Left lobe of liver (tissue), 2 donors: ENCODE results near the gene RUVBL2. TPM values are rescaled to one million over a fixed set of nuclear protein-coding genes. Genes with fewer than 3 reads are reported as not detected.

Experiments
- ATAC-seq: fragments of 200-7000 bp; cut with Tn5 transposase; one replicate; pipeline ENCODE4 v1.9.1; 2020; ENCODE audit warnings: mild to moderate bottlenecking, moderate library complexity
- DNase-seq: peaks from one replicate; pipeline ENCODE4 v3.0.0-alpha.2; 2020; ENCODE audit warnings: low spot score
- total RNA-seq: library from RNA; stranded (reverse); gene quantifications from one replicate; pipeline ENCODE4 v1.2.1, GENCODE V29; 2021
- donor health status: DM: no; HTN: no; CAD: no; lungs with moderate emphysema.
- donor health status: DM: no; HTN: yes; CAD: no.

The RUVBL2 gene
- total RNA-seq, 1 donor from 2014 or later: 34.3 TPM

DNA sequence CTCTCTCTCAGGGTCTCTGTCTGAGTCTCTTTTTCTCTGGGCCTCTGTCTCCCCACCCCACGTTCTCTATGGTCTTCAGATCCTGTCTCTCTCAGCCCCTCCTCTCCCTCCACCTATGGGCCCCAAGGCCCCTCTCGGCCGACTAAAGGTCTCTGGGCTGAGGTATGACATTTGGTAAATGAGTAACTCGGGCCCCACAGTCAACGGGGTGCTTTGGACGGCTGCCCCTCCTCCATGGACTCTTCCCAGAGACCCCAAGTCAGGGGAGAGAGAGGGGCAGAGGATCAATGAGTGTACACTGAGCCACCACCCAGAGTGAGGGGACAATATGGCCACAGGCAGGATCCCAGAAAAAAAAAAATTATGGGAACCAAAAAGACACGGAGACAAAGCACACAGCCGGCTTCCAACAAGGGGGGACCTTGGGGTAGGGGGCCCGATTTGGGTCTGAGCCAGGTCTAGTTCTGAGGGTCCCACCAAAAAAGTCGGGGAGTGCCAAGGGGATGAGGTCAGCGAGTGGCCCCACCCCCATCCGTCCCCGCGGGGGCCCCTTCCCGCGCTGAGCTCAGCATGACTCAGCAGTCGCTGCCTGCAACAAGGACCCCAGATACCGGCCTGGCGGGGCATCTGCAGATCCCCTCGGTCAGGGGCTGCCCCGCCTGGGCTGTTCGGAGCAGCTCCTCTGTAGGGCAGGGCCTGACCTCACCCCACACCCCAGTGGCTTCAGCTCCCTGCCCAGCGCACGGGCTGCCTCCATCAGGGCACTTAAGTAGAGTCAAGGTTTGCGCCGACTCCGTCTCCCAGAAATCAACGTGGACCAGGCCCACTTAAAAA lies 30.1 kb upstream of the RUVBL2 start:
- DNase-seq: peak; percentile 87
- ATAC-seq: peak; percentile 43

DNA sequence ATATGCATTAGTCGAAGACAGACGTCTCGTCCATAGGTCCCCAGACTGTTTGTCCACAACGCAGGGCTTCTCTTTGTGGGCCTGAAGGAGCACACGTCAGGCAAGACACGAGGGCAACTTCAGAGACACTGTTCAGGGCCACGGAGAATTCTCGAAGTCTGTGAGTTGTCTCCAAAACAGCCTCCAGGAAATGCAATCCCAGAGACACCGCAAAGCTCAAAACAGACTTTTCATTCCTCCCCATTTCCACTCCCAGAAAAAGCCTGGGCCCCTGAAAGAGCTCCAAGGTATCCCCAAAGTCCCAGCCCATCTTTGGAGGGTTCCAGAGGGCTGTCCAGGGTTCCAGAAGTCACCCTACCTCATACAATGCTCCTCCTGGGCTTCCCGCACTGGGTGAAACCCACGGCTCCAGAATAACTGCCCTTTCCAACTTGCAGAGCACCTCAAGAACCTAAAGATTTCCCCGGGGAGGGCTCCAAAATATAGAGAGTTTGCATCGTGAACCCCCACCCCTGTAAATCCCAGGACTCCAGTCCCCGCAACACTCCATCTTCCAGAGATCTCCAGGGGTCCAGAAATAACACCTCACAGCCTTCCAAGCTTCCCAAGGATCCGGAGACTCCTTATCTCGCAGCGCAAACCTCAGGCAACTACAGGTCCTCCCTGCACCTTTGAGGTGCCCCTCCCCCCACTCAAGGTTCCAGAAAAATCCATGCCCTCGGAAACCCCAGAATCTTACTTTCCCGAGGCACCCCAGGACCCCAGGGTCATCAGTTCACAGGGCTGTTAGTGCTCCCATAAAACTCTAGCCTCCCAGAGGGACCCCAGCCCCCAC lies 29.3 kb upstream of the RUVBL2 start:
- ATAC-seq (peak; percentile 3), DNase-seq (no peak)

DNA sequence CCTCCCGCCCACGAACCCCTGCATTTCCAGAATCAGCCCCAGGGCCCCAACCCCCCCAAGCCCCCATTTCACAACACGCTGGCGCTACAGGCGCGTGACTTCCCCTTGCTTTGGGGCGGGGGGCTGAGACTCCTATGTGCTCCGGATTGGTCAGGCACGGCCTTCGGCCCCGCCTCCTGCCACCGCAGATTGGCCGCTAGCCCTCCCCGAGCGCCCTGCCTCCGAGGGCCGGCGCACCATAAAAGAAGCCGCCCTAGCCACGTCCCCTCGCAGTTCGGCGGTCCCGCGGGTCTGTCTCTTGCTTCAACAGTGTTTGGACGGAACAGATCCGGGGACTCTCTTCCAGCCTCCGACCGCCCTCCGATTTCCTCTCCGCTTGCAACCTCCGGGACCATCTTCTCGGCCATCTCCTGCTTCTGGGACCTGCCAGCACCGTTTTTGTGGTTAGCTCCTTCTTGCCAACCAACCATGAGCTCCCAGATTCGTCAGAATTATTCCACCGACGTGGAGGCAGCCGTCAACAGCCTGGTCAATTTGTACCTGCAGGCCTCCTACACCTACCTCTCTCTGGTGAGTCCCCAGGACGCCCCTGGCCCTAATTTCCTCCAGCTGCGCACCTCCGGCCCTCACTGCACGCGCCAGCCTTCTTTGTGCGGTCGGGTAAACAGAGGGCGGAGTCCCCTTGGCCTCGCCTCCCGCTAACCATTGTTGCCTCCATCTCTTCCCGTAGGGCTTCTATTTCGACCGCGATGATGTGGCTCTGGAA lies 28.5 kb upstream of the RUVBL2 start, which contains the start of gene FTL:
Gene FTL, plus strand, starts transcription at position 270 of the 766 bp plus-strand sequence. Its CDS starts 199 bp downstream, at position 469.
- peak; percentile 61 for ATAC-seq
- DNase-seq: peak; percentile 99

DNA sequence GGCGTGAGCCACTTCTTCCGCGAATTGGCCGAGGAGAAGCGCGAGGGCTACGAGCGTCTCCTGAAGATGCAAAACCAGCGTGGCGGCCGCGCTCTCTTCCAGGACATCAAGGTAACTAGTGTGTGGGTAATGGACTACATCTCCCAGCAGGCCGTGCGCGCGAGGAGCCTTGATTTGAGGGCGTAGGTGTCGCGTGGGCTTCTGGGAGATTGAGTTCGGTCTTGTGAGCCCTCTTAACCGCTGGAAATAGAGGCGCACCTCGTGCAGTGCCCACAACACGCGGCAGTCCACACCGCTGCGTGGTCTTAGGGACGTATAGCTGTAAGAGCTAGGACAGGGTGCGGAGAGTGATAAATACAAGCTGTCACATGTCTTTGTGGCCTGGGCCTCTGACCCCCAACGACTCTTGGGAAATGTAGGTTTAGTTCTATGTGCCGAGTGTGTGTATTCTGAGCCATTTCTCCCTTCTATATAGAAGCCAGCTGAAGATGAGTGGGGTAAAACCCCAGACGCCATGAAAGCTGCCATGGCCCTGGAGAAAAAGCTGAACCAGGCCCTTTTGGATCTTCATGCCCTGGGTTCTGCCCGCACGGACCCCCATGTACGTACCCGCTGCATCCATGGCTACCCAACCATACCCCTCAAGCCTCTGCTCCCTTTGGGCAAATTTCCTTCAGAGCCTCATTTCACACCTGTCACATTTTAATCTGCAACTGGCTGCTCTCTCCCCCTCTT lies 27.7 kb upstream of the RUVBL2 start:
- DNase-seq (peak; percentile 76), ATAC-seq (peak; percentile 2)

DNA sequence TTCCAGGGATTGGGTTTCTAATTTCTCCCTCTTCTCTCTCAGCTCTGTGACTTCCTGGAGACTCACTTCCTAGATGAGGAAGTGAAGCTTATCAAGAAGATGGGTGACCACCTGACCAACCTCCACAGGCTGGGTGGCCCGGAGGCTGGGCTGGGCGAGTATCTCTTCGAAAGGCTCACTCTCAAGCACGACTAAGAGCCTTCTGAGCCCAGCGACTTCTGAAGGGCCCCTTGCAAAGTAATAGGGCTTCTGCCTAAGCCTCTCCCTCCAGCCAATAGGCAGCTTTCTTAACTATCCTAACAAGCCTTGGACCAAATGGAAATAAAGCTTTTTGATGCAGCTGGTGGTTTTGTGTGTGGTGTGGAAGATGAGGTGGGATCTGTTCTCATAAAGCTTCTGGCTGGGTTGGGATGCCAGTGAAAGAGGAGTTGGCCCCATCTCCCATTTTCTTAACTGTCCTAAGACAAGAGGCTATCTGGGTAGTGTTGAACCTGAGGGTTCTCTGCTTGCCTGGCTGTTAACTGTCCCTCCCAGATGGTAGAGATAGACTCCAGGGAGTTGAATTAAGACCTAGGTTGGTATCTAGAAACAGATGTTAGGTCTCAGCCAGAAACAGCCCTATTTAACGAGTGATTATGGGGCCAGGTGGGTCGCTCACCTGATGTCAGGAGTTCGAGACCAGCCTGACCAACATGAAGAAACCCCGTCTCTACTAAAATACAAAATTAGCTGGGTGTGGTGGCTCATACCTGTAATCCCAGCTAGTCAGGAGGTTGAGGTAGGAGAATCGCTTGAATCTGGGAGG lies 26.9 kb upstream of the RUVBL2 start:
- DNase-seq: no peak
- ATAC-seq: no peak

DNA sequence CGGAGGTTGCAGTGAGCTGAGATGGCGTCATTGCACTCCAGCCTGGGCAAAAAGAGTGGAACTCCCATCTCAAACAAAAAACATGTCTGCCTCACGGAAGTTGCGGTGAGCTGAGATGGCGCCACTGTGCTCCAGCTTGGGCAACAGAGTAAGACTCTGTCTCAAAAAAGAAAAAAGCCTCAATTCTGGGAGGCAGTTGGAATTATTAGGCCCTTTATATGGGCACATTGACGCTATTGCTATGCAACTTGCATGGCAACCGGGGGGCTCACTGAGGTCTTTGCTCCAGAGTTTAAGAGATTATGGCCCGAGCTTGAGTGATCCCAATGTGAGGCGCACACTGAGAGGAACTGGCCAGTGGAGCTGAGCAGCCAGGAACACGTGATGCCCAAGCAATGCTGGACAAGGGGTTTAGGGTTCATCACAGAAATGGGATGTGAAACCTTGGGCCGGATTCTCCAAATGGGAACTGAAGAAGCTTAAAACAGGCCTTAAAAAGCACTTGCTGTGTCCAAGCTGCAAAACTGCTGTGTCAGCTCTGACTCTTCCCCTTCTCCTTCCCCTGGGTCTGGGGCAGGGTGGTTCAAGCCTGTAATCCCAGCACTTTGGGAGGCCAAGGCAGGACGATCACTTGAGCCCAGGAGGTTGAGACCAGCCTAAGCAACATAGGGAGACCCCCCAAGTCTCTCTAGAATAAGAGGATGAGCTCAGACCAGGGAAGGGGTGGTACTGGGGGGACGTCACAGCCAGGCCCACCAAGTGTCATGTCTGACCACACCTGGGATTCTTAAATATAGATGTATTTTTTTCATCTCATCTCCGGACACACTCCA lies 26.1 kb upstream of the RUVBL2 start:
- ATAC-seq (peak; percentile 19), DNase-seq (peak; percentile 75)

DNA sequence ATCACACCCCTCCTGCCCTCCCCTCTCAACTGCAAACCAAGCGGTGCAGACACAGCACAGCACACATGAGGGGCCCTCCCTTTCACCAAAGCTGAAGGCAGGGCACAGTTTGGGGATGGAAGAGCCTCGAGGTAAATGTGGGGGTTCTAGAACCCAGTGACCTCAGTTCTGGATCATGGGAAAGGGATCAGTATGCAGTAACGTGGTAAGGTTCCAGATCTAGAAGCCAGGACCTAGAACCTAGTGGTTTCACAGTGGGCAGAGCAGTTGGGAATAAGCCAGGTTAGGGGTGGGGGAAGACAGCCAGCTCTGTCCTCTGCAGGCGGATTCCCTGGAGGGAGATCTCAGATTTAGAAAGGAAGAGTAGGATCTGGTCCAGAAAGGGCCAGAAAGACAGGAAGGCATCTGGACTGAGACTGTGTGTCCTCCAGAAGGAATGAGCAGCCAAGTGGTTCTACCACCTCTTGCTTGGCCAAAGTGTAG lies 25.5 kb upstream of the RUVBL2 start:
- ATAC-seq: peak; percentile 1
- peak; percentile 59 for DNase-seq

DNA sequence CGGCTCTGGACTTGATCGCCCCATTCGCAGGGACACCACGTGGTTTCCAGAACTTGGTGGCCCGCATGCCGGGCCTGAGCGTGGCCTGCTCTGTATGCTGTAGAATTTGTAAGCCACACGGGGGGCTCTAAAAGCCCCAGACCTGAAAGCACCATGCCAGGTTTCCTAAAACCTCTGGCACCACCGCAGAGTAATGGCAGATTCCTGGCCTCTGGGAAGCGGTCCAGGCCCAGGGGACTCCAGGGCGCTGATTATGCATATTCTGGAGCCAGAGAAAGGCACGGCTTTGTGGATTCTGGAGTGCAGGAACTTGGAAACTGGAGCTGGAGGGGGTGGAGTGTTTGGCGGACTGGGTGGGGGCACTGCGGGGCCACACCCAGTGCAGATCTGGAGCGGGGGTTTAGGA lies 24.9 kb upstream of the RUVBL2 start:
- DNase-seq (peak; percentile 78), ATAC-seq (peak; percentile 23)

DNA sequence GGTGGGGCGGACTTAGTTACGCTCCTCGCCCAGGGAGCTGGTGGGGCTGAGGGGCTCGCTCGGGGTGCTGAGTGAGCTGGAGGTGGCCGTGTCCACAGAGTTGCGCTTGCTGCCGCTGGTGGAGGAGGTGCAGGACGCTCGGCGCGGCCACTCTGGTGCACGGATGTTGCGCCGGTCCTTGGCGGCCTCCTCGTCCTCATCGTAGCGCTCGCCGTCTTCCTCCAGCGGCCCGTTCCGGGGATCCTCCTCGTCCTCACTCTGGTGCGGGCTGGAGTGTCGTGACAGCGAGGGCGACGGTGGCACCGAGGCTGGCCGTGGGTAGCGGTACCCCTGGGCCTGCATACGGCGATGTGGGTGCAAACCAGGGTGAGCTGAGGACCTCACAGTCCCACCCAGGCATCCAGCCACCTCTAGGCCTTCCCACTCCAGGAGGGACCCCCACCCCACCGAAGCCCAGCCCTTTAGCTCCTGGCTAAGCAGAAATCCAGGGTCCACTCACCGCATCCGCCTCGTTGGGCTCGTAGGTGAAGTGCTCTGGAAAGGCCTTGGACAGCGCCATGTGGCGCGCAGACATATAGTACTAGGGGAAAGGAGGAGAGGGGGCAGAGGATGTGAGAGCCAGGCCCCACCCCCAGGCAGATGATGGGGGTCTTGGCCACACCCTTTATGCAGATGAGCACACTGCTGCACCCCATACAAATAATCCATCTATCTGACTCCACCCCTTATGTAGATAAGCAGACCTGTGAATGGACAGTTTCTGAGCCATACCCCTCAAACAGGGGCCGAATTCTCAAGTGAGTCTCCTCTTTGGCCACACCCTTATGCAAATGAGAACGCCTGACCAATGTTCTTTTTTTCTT lies 24.2 kb upstream of the RUVBL2 start:
- peak; percentile 53 for DNase-seq
- no peak for ATAC-seq

DNA sequence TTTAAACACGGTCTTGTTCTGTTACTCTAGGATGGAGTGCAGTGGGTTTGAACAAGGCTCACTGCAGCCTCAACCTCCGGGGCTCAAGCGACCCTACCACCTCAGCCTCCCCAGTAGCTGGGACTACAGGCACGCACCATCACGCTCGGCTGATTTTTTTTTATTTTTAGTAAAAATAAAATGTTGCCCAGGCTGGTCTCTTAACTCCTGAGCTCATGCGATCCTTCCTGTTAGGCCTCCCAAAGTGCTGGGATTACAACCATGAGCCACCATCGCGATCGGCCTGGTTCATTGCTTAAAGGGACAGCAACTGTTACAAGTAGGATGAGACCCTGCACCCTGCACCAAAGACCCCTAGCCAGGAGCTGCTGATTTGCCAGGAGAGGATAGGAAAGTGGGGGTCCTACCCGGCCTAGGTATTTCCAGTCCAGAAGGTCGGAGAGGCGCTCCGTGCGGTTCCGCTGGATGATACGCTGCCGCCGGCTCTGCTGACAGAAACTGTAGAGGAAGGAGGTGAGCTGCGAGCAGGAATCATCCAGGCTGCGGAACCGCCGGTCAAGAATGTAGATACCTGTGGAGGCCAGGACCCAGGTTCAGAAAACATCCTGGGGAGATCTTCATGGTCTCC lies 23.4 kb upstream of the RUVBL2 start:
- ATAC-seq (no peak), DNase-seq (no peak)

DNA sequence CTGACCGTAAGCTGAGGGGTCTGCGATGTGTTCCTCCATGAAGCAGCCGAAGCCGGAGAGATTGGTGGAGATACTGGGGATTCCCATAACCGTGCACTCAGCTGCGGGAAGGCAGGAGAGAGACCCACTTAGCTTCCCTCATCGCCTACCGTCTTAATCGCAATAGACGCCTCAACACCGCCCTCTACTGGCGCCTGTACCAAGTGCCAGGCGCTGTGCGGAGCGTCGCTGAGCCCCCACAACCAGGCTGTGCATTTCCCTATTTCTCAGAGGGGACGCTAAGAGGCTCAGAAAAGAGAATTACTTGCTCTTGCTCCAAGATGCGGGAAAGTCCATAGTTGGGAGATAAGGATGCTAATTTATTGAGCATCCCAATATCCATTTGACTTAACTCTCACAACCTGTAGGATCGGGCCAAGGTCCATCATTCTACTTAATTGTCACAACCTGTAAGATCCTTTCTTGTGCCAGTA lies 22.7 kb upstream of the RUVBL2 start:
- DNase-seq: peak; percentile 72
- peak; percentile 38 for ATAC-seq

DNA sequence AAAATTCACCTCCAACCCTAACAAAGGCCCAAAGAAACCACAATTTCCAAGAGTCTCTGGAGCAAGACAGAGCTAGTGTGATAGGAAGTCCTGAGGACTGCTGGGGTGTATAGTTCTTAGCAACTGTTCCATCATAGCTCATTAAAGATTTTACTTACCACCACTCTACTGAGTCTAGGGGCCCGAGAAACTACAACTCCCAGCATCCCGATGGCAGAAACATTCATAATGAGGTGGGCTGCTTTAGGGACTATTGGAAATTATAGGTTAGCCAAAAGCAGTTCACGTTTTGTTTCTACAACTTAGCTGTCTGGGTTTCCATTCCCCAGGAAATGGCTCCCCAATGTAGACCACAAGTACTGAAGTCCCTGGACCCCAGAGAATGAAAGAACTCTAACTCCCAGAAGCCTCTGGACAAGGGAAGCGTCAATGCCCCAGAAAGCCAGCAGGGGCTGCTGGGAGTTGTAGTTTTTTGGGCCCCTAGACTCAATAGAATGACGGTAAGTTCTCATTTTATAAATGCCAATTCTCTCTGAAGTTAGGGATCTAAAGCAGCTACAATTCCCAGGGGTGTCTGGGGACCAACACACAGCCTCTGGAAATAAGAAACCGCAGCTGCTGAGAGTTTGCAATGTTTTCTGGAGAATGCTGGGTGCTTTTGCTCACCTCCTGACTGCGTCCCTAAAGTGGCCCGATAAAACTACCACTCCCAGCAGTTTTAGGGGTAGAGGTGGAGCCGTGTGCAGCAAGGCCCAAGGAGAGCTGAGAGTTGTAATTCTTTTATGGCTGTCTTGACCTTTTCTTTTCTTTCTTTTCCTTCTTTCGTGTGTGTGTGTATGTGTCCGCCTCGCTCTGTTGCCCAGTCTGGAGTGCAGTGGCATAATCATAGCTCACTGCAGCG lies 17.5 kb upstream of the RUVBL2 start:
- peak; percentile 54 for ATAC-seq

DNA sequence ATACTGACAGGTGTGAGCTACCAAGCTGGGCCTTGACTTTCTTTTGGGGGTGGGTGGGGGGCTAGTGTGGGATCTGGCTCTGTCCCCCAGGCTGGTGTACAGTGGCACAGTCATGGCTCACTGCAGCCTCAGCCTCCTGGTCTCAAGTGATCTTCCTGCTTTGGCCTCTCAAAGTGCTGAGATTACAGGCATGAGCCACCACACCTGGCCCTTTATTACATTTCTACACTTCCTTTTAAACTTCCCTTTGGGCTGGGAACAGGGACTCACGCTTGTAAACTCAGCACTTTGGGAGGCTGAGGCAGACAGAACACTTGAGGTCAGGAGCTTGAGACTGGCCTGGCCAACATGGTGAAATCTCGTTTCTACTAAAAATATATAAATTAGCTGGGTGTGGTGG lies 16.6 kb upstream of the RUVBL2 start:
- ATAC-seq (no peak), DNase-seq (no peak)

More for the DNA sequence above, 17.5 kb upstream of the RUVBL2 start:
- no peak for DNase-seq

DNA sequence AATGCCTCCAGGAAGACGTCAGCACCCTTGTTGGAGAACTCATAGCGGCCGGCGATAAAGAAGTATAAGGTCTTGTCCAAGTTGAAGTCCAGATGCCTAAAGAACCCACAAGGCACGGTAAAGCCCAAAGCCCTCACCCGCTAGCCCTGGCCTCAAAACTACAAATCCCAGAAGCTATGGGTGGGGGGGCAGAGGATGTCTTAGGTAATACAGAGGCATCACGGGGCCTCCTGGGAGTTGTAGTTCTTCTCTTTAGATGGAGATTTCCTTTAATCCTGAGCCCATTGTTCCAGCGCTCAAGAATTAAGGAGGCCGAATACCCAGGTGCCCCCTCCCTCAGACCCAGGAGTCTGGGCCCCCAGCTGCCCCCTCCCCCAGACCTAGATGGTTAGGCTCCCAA lies 11.4 kb upstream of the RUVBL2 start:
- no peak for ATAC-seq
- DNase-seq: no peak

DNA sequence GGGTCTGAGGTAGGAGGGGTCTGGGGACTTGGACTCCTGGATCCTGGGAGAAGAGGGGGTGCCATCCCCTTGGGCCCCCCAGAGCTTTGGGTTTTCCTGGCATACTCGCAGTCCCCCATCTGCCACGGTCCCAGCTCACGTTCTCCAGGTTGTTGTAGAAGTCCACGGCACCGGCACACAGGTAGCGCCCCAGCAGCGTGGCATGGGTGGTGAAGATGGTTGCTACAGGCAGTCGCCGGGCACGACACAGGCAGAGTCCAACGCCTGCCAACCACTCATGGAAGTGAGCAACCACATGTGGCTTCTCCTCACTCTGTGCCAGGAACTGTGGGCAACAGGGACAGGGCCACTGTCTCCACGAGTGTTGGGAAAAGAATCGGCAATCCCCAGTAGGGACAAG lies 8.0 kb upstream of the RUVBL2 start:
- DNase-seq: no peak
- ATAC-seq: no peak

DNA sequence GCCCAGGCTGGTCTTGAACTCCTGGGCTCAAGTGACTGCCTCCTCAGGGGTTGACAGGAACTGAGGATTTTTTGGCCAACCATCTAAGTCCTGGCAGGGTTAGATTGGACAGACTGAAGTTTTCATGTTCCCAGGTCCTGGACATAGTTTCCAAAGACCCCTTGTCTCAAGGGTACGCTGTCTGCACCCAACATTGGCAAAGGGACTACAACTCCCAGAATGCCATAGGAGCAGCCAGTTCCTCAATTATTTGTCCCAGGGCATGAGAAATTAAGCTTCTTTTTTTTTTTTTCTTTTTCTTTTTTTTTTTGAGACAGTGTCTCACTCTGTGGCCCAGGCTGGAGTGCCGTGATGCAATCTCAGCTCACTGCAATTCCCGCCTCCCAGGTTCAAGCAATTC lies 7.5 kb upstream of the RUVBL2 start:
- DNase-seq (no peak), ATAC-seq (no peak)
